Peyer's patch (tissue), 4 donors: Measurements from ENCODE around the gene MFN2.

Source experiments
- CTCF ChIP-seq, 6 experiments: fragments of 450-650 bp in 4 of 6; fragments of 200-600 bp in 2 of 6; sonication (generic) in 1 of 6; IDR thresholded peaks; one replicate each; pipeline ENCODE4 v1.5.1; 2017 to 2019; ENCODE audit warnings: antibody characterized with exemption in 6 of 6, mild to moderate bottlenecking in 3 of 6, moderate library complexity in 1 of 6
- POLR2A ChIP-seq, 2 donors: fragments of 450-650 bp; IDR thresholded peaks; one replicate each; pipeline ENCODE4 v1.5.1; 2017; ENCODE audit warnings: antibody characterized with exemption in 2 of 2, mild to moderate bottlenecking in 2 of 2, moderate library complexity in 2 of 2

- no peak for TF ChIP-seq CTCF (IDR thresholded peaks at IDR 0.05)
- no peak for TF ChIP-seq POLR2A (IDR thresholded peaks at IDR 0.05)
Observed at GRCh38 chr1:12053752-12054548, 73.7 kb downstream of the MFN2 start.
